HepG2 (cell line): Measurements from ENCODE around the gene SECISBP2L. TPM values are rescaled to one million over a fixed set of nuclear protein-coding genes. Genes with fewer than 3 reads are reported as not detected.

Source experiments
- ATF7-NPFF ChIP-seq: sonication (generic); formaldehyde crosslinking; IDR thresholded peaks from 2 replicates; pipeline ENCODE4 v1.8.1; 2023; ENCODE audit warnings: mild to moderate bottlenecking, low read depth, missing genetic modification reagents, moderate library complexity
- EZH2 ChIP-seq: conservative IDR thresholded peaks from 2 replicates; pipeline ENCODE4 v1.6.1; 2012; ENCODE audit warnings: mild to moderate bottlenecking, low read depth, low read length, moderate library complexity
- KDM1A ChIP-seq: IDR thresholded peaks from 2 replicates; pipeline ENCODE4 v1.6.1; 2016; ENCODE audit warnings: missing compliant biosample characterization
- KIAA2018 ChIP-seq: sonication (generic); formaldehyde crosslinking; IDR thresholded peaks from 2 replicates; pipeline ENCODE4 v1.5.0; 2020; ENCODE audit warnings: mild to moderate bottlenecking, missing genetic modification reagents, borderline replicate concordance
- ZBTB8A ChIP-seq: sonication (generic); formaldehyde crosslinking; IDR thresholded peaks from 2 replicates; pipeline ENCODE4 v1.4.0; 2020; ENCODE audit warnings: mild to moderate bottlenecking, low read depth, missing genetic modification reagents, borderline replicate concordance
- ZNF878 ChIP-seq: sonication (generic); formaldehyde crosslinking; IDR thresholded peaks from 2 replicates; pipeline ENCODE4 v1.8.1; 2023; ENCODE audit warnings: mild to moderate bottlenecking, missing genetic modification reagents, moderate library complexity
- polyA plus RNA-seq, 8 experiments: library from polyadenylated mRNA; depleted of rRNA in 3 of 8; stranded (reverse) in 7 of 8; unstranded in 1 of 8; fragments of >200 nt; fragmentation: Illumina TruSeq in 4 of 8; extraction: Trizol in 4 of 8; gene quantifications; 2 replicates each; pipeline versions ENCODE4 v1.2.1 to v1.2.3, GENCODE V29; 2011 to 2016; ENCODE audit warnings: low read depth in 4 of 8, missing spikeins in 1 of 8, mixed read lengths in 1 of 8; ENCODE audit not compliant: insufficient read depth in 1 of 8
- total RNA-seq, 5 experiments: library from RNA; depleted of rRNA; stranded (reverse); fragments of >200 nt; fragmentation: Illumina TruSeq; extraction: Trizol; gene quantifications; 2 replicates each; pipeline ENCODE4 v1.2.3, GENCODE V29; 2016; ENCODE audit warnings: low read depth in 1 of 5

The SECISBP2L gene
- total and polyA plus RNA-seq, 2 of the 13 experiments (the other 11 are each of a cell fraction or from before 2014, with no cell fraction given) = 13.9 to 15.6 TPM

DNA sequence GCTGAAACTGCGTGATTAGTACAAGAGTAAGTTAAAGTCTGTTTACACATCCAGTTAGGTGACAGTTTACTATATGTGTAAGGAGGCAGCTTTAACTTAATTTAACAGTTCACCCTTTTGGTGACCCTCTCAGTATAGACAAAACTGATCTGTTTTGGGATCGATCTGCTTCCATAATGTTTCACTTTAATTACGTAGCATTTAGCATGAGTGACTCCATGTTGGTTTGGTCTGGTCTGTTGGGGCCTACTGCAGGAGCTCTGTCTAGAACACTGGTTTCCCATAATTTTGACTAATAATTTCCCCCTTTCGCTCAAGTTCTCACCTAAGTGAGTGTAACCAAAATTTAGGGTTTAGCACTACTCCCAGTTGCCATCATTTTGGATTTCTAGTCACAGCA is 6.4 kb upstream of the SECISBP2L start (continued):
- TF ChIP-seq KIAA2018 (CRISPR knock-in tag) (no peak), KDM1A (no peak), ZNF878 (no peak), ZBTB8A (CRISPR knock-in tag) (no peak), EZH2 (no peak), ATF7-NPFF (no peak)
